Lower lobe of right lung (tissue), 2 donors: ENCODE measurements around the gene DAB2IP. TPM values are rescaled to one million over a fixed set of nuclear protein-coding genes. Genes with fewer than 3 reads are reported as not detected.

Experiments used
- ATAC-seq, 2 donors: fragments of 200-7000 bp; cut with Tn5 transposase; one replicate each; pipeline ENCODE4 v1.9.1; 2020 to 2022; ENCODE audit warnings: mild to moderate bottlenecking in 2 of 2, moderate library complexity in 2 of 2
- DNase-seq: peaks from one replicate; pipeline ENCODE4 v3.0.0-alpha.2; 2020
- H3K27ac ChIP-seq: fragments of 200-600 bp; one replicate; pipeline ENCODE4 v1.8.0; 2022
- H3K27me3 ChIP-seq: fragments of 200-600 bp; one replicate; pipeline ENCODE4 v1.8.0; 2022; ENCODE audit warnings: low read depth
- H3K36me3 ChIP-seq: fragments of 200-600 bp; one replicate; pipeline ENCODE4 v1.8.0; 2022; ENCODE audit warnings: mild to moderate bottlenecking
- H3K4me1 ChIP-seq: fragments of 200-600 bp; one replicate; pipeline ENCODE4 v1.8.0; 2022
- H3K4me3 ChIP-seq: fragments of 200-600 bp; one replicate; pipeline ENCODE4 v1.8.0; 2022; ENCODE audit warnings: mild to moderate bottlenecking
- H3K9me3 ChIP-seq: fragments of 200-600 bp; one replicate; pipeline ENCODE4 v1.8.0; 2022
- intact Hi-C: fragments of 100-400 bp; cut with DNase I; formaldehyde crosslinking; loops from one replicate; pipeline ENCODE4 v1.11.0; 2022
- total RNA-seq: library from RNA; stranded (reverse); fragmentation: NEBNext Ultra II Directional; extraction: Animal tissue kit (Norgen Biotek cat#: 25700); gene quantifications from one replicate; pipeline ENCODE4 v1.2.1, GENCODE V29; 2021
- TF ChIP-seq, protein P1 (sequence below): fragments of 200-600 bp; IDR thresholded peaks from one replicate; pipeline ENCODE4 v1.8.0; 2022; ENCODE audit warnings: antibody characterized with exemption, mild to moderate bottlenecking
- donor health status: DM: no; HTN: yes; CAD: no; lungs with severe emphysema.

DAB2IP gene
- total RNA-seq, 1 donor from 2014 or later = 54.1 TPM

DNA sequence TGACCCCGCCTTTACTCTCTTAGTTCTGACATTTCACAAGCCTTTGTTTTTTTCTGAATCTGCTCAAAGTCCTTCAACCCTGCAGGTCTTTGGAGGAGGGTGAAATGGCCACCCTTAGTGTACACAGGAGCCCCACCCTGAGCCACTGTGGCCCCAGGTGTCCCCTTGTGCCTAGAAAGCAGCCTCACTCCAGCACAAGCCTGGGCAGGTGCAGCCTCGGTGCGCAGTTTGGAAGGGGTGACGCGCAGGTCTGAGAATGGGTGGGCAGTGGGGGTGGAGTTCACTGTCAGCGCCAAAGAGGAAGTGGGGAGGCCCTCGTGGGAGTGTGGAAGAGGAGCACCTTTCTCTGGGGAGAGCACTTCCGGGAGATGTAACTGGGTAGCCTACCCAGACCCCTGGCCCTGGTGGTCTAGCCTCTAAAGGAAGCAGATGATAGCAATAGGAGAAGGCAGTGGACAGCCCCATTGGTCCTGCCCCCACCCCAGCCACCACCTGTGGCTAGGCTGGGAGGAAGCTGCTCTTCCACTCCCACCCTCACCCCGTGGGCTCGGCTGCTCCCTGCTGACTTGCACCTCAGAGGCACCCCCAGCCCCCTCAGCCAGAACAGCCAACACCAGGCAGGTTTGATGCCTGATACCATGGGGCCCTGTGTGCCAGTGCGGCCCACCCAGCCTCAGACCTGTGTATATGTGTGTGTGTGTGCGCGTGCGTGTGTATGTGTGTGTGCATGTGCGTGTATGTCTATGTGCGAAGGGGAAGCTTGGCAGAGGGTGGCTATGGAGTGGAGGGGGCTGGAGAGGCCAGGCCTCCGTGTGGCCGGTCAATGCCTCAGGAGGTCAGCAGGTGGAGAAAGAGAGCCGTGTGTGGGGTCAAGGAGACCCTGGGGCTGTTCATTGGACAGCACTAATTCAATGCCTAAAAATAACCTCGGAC lies 16.8 kb upstream of the DAB2IP start:
- DNase-seq (no peak), ATAC-seq (peak; percentile 25 to 61)
- Histone ChIP-seq H3K36me3 (no peaks in the 10 kb centered on the region), H3K9me3 (no peaks in the 10 kb centered on the region), H3K27ac (no peak overlapping the region), H3K4me1 (peaks cover 27% of the 10 kb centered on the region), H3K27me3 (no peaks in the 10 kb centered on the region), H3K4me3 (no peak overlapping the region)
- TF ChIP-seq, protein P1, sequence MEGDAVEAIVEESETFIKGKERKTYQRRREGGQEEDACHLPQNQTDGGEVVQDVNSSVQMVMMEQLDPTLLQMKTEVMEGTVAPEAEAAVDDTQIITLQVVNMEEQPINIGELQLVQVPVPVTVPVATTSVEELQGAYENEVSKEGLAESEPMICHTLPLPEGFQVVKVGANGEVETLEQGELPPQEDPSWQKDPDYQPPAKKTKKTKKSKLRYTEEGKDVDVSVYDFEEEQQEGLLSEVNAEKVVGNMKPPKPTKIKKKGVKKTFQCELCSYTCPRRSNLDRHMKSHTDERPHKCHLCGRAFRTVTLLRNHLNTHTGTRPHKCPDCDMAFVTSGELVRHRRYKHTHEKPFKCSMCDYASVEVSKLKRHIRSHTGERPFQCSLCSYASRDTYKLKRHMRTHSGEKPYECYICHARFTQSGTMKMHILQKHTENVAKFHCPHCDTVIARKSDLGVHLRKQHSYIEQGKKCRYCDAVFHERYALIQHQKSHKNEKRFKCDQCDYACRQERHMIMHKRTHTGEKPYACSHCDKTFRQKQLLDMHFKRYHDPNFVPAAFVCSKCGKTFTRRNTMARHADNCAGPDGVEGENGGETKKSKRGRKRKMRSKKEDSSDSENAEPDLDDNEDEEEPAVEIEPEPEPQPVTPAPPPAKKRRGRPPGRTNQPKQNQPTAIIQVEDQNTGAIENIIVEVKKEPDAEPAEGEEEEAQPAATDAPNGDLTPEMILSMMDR = peak; percentile 40
- intact Hi-C loops = no loop called here

DNA sequence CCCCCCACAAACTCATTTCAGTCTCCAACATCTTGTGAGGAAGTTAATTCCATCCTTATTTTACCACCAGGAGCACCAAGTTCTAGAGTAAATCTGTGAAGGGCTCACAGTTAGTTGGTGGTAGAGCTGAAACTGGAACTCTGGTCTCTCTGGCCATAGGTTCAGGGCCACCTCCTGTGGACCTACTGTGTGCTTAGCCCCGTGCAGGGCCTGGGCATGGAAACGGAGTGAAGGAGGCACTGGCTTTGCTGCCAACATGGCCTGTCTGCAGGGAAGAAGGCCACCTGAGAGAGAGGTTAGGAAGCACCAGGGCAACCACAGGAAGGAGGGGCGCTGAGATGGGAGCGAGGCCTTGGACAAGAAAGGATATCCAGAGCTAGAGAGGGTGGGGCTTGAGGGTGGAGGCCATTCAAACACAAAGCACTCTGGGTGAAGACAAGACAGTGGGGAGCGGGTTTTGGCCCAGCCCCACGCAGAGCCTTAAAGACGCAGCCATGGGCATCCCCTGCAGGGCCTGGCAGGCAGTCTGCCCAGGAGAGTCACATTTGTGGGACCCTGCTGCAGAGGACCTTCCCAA lies 16.0 kb upstream of the DAB2IP start:
- no peak for ATAC-seq
- Histone ChIP-seq H3K4me3 (no peak overlapping the region), H3K36me3 (no peaks in the 10 kb centered on the region), H3K27me3 (no peaks in the 10 kb centered on the region), H3K27ac (no peak overlapping the region), H3K9me3 (no peaks in the 10 kb centered on the region), H3K4me1 (peaks cover 32% of the 10 kb centered on the region)
- DNase-seq = no peak
- TF ChIP-seq, protein P1 = no peak
- intact Hi-C loops = no loop called here

DNA sequence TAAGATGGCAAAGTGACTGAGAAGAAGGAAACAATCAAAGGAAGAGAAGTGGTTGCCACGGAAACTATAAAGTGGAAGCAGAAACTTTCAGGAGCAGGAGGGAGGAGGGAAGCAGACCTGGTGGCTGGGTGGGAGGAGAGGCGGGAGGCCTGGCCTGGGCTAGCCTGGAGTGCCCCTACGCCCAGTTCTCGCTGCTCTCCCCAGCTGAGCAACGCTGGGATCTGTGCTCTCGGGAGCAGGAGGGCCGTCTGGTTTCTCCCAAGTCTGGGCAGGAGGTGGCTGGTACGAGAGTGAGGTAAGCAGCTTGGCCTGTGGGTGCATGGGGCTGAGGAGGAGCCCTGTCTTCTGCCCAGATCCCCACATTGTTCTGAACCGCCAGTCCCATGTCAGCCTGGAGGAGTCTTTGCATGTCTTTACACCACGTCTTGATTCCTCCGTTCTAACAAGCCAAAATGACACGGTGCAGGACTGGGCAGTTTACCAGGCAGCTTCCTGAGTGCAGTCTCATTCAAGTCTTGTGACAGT lies 15.0 kb upstream of the DAB2IP start:
- Histone ChIP-seq H3K36me3 (no peaks in the 10 kb centered on the region), H3K9me3 (no peaks in the 10 kb centered on the region), H3K27ac (no peak overlapping the region), H3K27me3 (no peaks in the 10 kb centered on the region), H3K4me1 (peaks cover 34% of the 10 kb centered on the region), H3K4me3 (no peak overlapping the region)
- DNase-seq (no peak), ATAC-seq (peak; percentile 64 to 69)
- intact Hi-C loops = no loop called here
- TF ChIP-seq, protein P1 = no peak

DNA sequence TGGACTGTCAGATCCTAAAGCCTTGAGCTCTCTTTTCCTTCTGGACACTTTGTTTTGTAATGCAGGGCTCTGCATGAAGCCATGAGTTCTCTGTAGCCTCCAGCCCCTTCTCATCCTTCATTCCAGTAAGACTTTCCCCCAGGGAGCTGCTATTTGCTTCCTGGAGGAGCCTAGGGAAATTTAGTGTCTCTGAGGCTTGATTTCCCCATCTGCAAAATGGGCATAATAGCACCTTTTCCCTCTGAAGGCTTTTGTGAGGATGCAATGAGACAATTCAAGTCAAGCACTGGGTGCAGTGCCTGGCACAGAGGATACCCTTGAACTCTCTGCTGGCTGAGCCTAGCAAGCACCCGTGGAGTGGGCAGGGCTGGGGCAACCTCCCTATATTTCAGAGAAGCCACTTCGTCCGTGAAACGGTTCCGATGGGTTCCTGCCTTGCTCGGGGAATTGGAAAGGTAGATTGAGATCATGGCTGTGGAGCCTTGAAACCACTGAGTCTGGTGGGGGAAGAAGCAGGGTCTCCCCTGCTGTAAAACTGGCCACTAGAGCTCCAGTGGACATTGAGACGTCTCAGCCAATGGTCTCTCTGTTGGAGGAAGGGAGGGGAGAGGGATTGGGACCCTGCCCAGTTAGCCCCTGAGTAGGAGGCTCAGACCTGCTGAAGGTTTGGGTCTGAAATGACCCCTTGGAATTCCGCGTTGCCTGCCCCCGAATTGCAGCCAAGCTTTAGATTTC lies 14.3 kb upstream of the DAB2IP start:
- TF ChIP-seq, protein P1 = no peak
- H3K4me1 ChIP-seq = peaks cover 34% of the 10 kb centered on the region

DNA sequence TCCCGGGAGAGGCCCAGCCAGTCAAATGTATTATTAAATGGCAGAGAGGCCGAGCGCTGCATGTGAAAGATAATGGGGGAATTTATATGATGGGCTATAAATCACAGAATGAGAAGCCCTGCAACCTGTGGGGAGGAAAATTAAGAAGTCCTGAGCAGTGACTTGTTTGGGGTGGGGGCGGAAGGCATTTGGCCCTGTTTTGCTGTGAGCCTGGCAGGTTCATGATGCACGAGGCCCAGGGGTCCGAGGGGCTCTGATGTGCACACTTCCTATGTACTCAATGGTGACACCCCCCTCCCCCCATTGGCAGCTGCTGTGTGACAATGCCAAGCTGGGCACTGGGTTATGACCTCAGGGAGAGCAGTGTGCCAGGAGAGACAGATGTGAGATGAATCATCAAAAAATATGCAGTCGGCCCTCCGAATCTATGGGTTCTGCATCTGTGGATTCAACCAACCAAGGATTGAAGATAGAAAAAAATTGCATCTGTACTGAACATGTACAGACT lies 13.7 kb upstream of the DAB2IP start:
- no peaks in the 10 kb centered on the region for H3K27me3 ChIP-seq
- no peak for DNase-seq
- no peaks in the 10 kb centered on the region for H3K9me3 ChIP-seq
- TF ChIP-seq, protein P1 = no peak
- peaks cover 34% of the 10 kb centered on the region for H3K4me1 ChIP-seq
- intact Hi-C loops = no loop called here
- no peak overlapping the region for H3K27ac ChIP-seq
- no peak for ATAC-seq
- H3K36me3 ChIP-seq = no peaks in the 10 kb centered on the region
- no peak overlapping the region for H3K4me3 ChIP-seq

More for the DNA sequence above, 14.3 kb upstream of the DAB2IP start:
- no peaks in the 10 kb centered on the region for H3K27me3 ChIP-seq
- intact Hi-C loops = no loop called here
- ATAC-seq (no peak), DNase-seq (no peak)
- H3K9me3 ChIP-seq = no peaks in the 10 kb centered on the region
- H3K36me3 ChIP-seq = no peaks in the 10 kb centered on the region
- H3K4me3 ChIP-seq = no peak overlapping the region
- no peak overlapping the region for H3K27ac ChIP-seq
